Heart left ventricle (tissue), 16 donors: ENCODE results near the gene MAP10. TPM values are rescaled to one million over a fixed set of nuclear protein-coding genes. Genes with fewer than 3 reads are reported as not detected.

Source experiments
- ATAC-seq, 4 donors: fragments of 200-7000 bp; cut with Tn5 transposase; one replicate each; pipeline ENCODE4 v1.9.1; 2020 to 2022; ENCODE audit warnings: moderate library complexity in 4 of 4, mild to moderate bottlenecking in 3 of 4, moderate number of reproducible peaks in 1 of 4
- DNase-seq, 5 donors: peaks; one replicate each; pipeline ENCODE4 v3.0.0-alpha.2; 2020
- H3K27ac ChIP-seq, 12 donors: fragments of 200-600 bp; sonication (generic) in 4 of 12; one replicate each; pipeline versions ENCODE4 v1.5.0 to v1.8.0; 2016 to 2022; ENCODE audit warnings: mild to moderate bottlenecking in 2 of 12
- H3K27me3 ChIP-seq, 9 donors: fragments of 200-600 bp; sonication (generic) in 2 of 9; one replicate each; pipeline versions ENCODE4 v1.5.1 to v1.8.0; 2016 to 2022; ENCODE audit warnings: mild to moderate bottlenecking in 3 of 9
- H3K36me3 ChIP-seq, 9 donors: fragments of 200-600 bp; sonication (generic) in 2 of 9; one replicate each; pipeline versions ENCODE4 v1.5.0 to v1.8.0; 2018 to 2022; ENCODE audit warnings: mild to moderate bottlenecking in 2 of 9
- H3K4me1 ChIP-seq, 12 donors: fragments of 200-600 bp; sonication (generic) in 4 of 12; one replicate each; pipeline versions ENCODE4 v1.5.0 to v1.8.0; 2016 to 2022; ENCODE audit warnings: mild to moderate bottlenecking in 3 of 12
- H3K4me3 ChIP-seq, 12 donors: fragments of 200-600 bp; sonication (generic) in 4 of 12; one replicate each; pipeline versions ENCODE4 v1.5.0 to v1.8.0; 2017 to 2022; ENCODE audit warnings: mild to moderate bottlenecking in 9 of 12, moderate library complexity in 4 of 12
- H3K9me3 ChIP-seq, 12 donors: fragments of 200-600 bp; sonication (generic) in 4 of 12; one replicate each; pipeline versions ENCODE4 v1.5.0 to v1.8.0; 2016 to 2022; ENCODE audit warnings: mild to moderate bottlenecking in 1 of 12
- CTCF ChIP-seq, 12 donors: fragments of 200-600 bp; sonication (generic) in 4 of 12; IDR thresholded peaks; one replicate each; pipeline versions ENCODE4 v1.5.0 to v1.8.0; 2018 to 2022; ENCODE audit warnings: antibody characterized with exemption in 12 of 12, mild to moderate bottlenecking in 5 of 12
- POLR2A ChIP-seq, 2 donors: fragments of 450-650 bp; IDR thresholded peaks; one replicate each; pipeline ENCODE4 v1.6.1; 2017; ENCODE audit warnings: antibody characterized with exemption in 2 of 2, mild to moderate bottlenecking in 2 of 2, moderate library complexity in 2 of 2
- WGBS, 4 donors: extraction: QIAGEN DNeasy Blood & Tissue Kit in 2 of 4; methylation state at CpG; one replicate each; pipeline versions ENCODE4 v1.1.5 to v1.1.7; 2013 to 2018; 5-methylcytosine and 5-hydroxymethylcytosine counted together
- intact Hi-C, 10 donors: fragments of 100-400 bp; cut with DNase I; formaldehyde crosslinking; loops; one replicate each; pipeline versions ENCODE4 v1.11.1 to v1.14.2; 2022
- polyA plus RNA-seq, 2 donors: library from polyadenylated mRNA; stranded (reverse); fragments of 200-250 nt; gene quantifications; one replicate each; pipeline ENCODE4 v1.2.3, GENCODE V29; 2013
- total RNA-seq, 9 donors: library from RNA; depleted of rRNA in 2 of 9; stranded (reverse); fragments of >200 nt in 2 of 9; fragmentation: NEBNext Ultra II Directional in 3 of 9; extraction: Animal tissue kit (Norgen Biotek cat#: 25700) in 3 of 9; gene quantifications; one replicate each; pipeline versions ENCODE4 v1.1.0 to v1.2.4, GENCODE V29; 2016 to 2023
- donor health status: ischemic (EF 13 %, LVEDD 7.1; RV severe dilation, severe dysfunction).
- donor health status: healthy with polysubstance abuse.
- donor health status: DM: no; HTN: yes; CAD: no.
- donor health status: DM: no; HTN: no; CAD: no.
- donor health status: ischemic (EF 25% LVEDD 6.9; RV normal size, moderate dysfunction).
- donor health status: ischemic (EF 25% LVEDD 5.7; RV mildly dilated, moderate dysfunction).
- donor health status: healthy.
- donor health status: DM: yes; HTN: yes; CAD: no.
- donor health status: ischemic (EF 35%, LVEDD 5.7; RV mildly dilated, moderate dysfunction).
- donor health status: nonischemic (EF 11% LVEDD 7.7; RV severe dilation, severe dysfunction).
- donor health status: DM: yes; HTN: yes; CAD: no.
- donor health status: PGD.
- donor health status: ischemic (EF 29% LVEDD 5.4; RV normal size, mild dysfunction).
- donor health status: nonischemic (EF 23%, LVEDD 6.1; RV moderate dilation, normal function).

MAP10 gene
- total and polyA plus RNA-seq, 11 donors, result 1.5 to 4.9 (median 3.5) TPM

- TF ChIP-seq POLR2A (IDR thresholded peaks at IDR 0.05) (no peak), CTCF (IDR thresholded peaks at IDR 0.05) (no peak)
- H3K27ac ChIP-seq, result no peak overlapping the region
- no peaks in the 10 kb centered on the region for H3K36me3 ChIP-seq
- no peak for DNase-seq
- H3K9me3 ChIP-seq, result no peaks in the 10 kb centered on the region
- H3K4me1 ChIP-seq, result peaks cover 0 to 10% (median under 1%) of the 10 kb centered on the region in 12 donors
- no peak overlapping the region for H3K4me3 ChIP-seq
- ATAC-seq, result no peak
- intact Hi-C loops, result loop anchor here in 2 of 10 donors (5.0 to 10.0 kb wide), 2 partner anchors 145 to 152 kb away; no protein-coding TSS in a partner anchor
- H3K27me3 ChIP-seq, result no peaks in the 10 kb centered on the region
These were observed 15.6 kb upstream of the MAP10 start for GRCh38 chr1:232789651-232790050.

- Histone ChIP-seq H3K4me3 (no peak overlapping the region), H3K36me3 (no peaks in the 10 kb centered on the region), H3K27me3 (no peaks in the 10 kb centered on the region), H3K9me3 (no peaks in the 10 kb centered on the region), H3K4me1 (peaks cover 0 to 30% (median 3%) of the 10 kb centered on the region in 12 donors), H3K27ac (no peak overlapping the region)
- DNase-seq (no peak), ATAC-seq (no peak)
- no peak for TF ChIP-seq POLR2A (IDR thresholded peaks at IDR 0.05)
- TF ChIP-seq CTCF (IDR thresholded peaks at IDR 0.05), result no peak
- intact Hi-C loops, result loop anchor here in 2 of 10 donors (5.0 to 10.0 kb wide), 2 partner anchors 148 to 156 kb away; no protein-coding TSS in a partner anchor
These were observed 12.3 kb upstream of the MAP10 start for GRCh38 chr1:232792949-232793348.

GRCh38 chr1:232793944-232794343, 11.3 kb upstream of the MAP10 start:
- no peak overlapping the region for H3K27ac ChIP-seq
- DNase-seq, result no peak
- no peak for TF ChIP-seq CTCF (IDR thresholded peaks at IDR 0.05)
- TF ChIP-seq POLR2A (IDR thresholded peaks at IDR 0.05), result no peak
- WGBS, 4 donors, result 14 to 20% (median 18%) methylated on average over 3 of the region's 3 CpGs
- H3K4me3 ChIP-seq, result no peak overlapping the region
- no peaks in the 10 kb centered on the region for H3K36me3 ChIP-seq
- peaks cover 0 to 37% (median 3%) of the 10 kb centered on the region in 12 donors for H3K4me1 ChIP-seq
- no peaks in the 10 kb centered on the region for H3K27me3 ChIP-seq
- intact Hi-C loops, result loop anchor here in 2 of 10 donors (5.0 to 10.0 kb wide), 2 partner anchors 149 to 157 kb away; no protein-coding TSS in a partner anchor
- ATAC-seq, result no peak
- H3K9me3 ChIP-seq, result no peaks in the 10 kb centered on the region

- intact Hi-C loops, result loop anchor here in 1 of 10 donors (10.0 kb wide), 1 partner anchor 151 kb away; no protein-coding TSS in a partner anchor
- DNase-seq, result no peak
- Histone ChIP-seq H3K4me1 (peaks cover 0 to 37% (median 3%) of the 10 kb centered on the region in 12 donors), H3K36me3 (no peaks in the 10 kb centered on the region), H3K27ac (peak overlapping the region in 2 of 12 donors; percentile 1 to 11), H3K4me3 (no peak overlapping the region), H3K27me3 (no peaks in the 10 kb centered on the region), H3K9me3 (no peaks in the 10 kb centered on the region)
- 42 to 57% (median 47%) methylated on average over 3 of the region's 3 CpGs for WGBS, 4 donors
- no peak for TF ChIP-seq CTCF (IDR thresholded peaks at IDR 0.05)
- no peak for TF ChIP-seq POLR2A (IDR thresholded peaks at IDR 0.05)
- peak in 2 of 4 donors; percentile 13 to 65 for ATAC-seq
These were observed 9.6 kb upstream of the MAP10 start for GRCh38 chr1:232795497-232796053.
